DOHH2 (cell line): ENCODE measurements around the gene PDE8B.

Experiments used
- H3F3A ChIP-seq: fragments of 200-600 bp; sonication (generic), shearing (Covaris generic); 2 replicates; pipeline ENCODE4 v1.6.0; 2016; ENCODE audit warnings: antibody characterized with exemption, mild to moderate bottlenecking; ENCODE audit not compliant: control insufficient read depth, insufficient read depth
- H3K27ac ChIP-seq: fragments of 200-600 bp; sonication (generic); 2 replicates; pipeline ENCODE4 v1.5.1; 2014; ENCODE audit warnings: low read depth, mild to moderate bottlenecking, low read length, moderate library complexity
- H3K27me3 ChIP-seq: fragments of 200-600 bp; sonication (generic); 2 replicates; pipeline ENCODE4 v1.6.1; 2014; ENCODE audit warnings: mild to moderate bottlenecking, low read length, mixed read lengths; ENCODE audit not compliant: control insufficient read depth
- H3K36me3 ChIP-seq: fragments of 200-600 bp; sonication (generic); 2 replicates; pipeline ENCODE4 v1.6.1; 2014; ENCODE audit warnings: mild to moderate bottlenecking, low read length, moderate library complexity, mixed read lengths; ENCODE audit not compliant: control insufficient read depth
- H3K4me1 ChIP-seq: fragments of 200-600 bp; sonication (generic); 2 replicates; pipeline ENCODE4 v1.6.1; 2014; ENCODE audit warnings: mild to moderate bottlenecking, low read length, mixed read lengths; ENCODE audit not compliant: control insufficient read depth
- H3K4me2 ChIP-seq: fragments of 200-600 bp; sonication (generic); 2 replicates; pipeline ENCODE4 v1.6.0; 2014; ENCODE audit warnings: mild to moderate bottlenecking, low read length, moderate library complexity
- H3K4me3 ChIP-seq: fragments of 200-600 bp; sonication (generic); 2 replicates; pipeline ENCODE4 v1.5.1; 2014; ENCODE audit warnings: mild to moderate bottlenecking, low read length, mixed read lengths
- H3K79me2 ChIP-seq: fragments of 200-600 bp; sonication (generic); 2 replicates; pipeline ENCODE4 v1.6.1; 2014; ENCODE audit warnings: mild to moderate bottlenecking, low read length, mixed read lengths; ENCODE audit not compliant: control insufficient read depth
- H3K9me2 ChIP-seq: fragments of 200-600 bp; sonication (generic); replicated peaks from 2 replicates; pipeline ENCODE4 v1.6.1; 2014; ENCODE audit warnings: mild to moderate bottlenecking, low read length, mixed read lengths; ENCODE audit not compliant: control insufficient read depth
- H3K9me3 ChIP-seq: fragments of 200-600 bp; sonication (generic); 2 replicates; pipeline ENCODE4 v1.6.1; 2014; ENCODE audit warnings: antibody characterized with exemption, low read length, mixed read lengths; ENCODE audit not compliant: control insufficient read depth, insufficient read depth
- H4K20me1 ChIP-seq: fragments of 200-600 bp; sonication (generic); 2 replicates; pipeline ENCODE4 v1.6.0; 2014; ENCODE audit warnings: low read depth, mild to moderate bottlenecking, antibody characterized with exemption, low read length, moderate library complexity; ENCODE audit not compliant: control insufficient read depth, insufficient read depth
- EZH2phosphoT487 ChIP-seq: fragments of 200-600 bp; sonication (generic); IDR thresholded peaks from 2 replicates; pipeline ENCODE4 v1.6.1; 2017; ENCODE audit warnings: borderline replicate concordance, mild to moderate bottlenecking, antibody characterized with exemption, low read length, moderate library complexity, mixed read lengths
- TF ChIP-seq, protein P1 (sequence below): fragments of 200-600 bp; sonication (generic); IDR thresholded peaks from one replicate; pipeline ENCODE4 v1.5.1; 2014; ENCODE audit warnings: antibody characterized with exemption, mild to moderate bottlenecking, low read depth, low read length; ENCODE audit not compliant: poor library complexity, severe bottlenecking

PDE8B gene

GRCh38 chr5:77426670-77427069 is 216.2 kb downstream of the PDE8B start:
- TF ChIP-seq, protein P1, sequence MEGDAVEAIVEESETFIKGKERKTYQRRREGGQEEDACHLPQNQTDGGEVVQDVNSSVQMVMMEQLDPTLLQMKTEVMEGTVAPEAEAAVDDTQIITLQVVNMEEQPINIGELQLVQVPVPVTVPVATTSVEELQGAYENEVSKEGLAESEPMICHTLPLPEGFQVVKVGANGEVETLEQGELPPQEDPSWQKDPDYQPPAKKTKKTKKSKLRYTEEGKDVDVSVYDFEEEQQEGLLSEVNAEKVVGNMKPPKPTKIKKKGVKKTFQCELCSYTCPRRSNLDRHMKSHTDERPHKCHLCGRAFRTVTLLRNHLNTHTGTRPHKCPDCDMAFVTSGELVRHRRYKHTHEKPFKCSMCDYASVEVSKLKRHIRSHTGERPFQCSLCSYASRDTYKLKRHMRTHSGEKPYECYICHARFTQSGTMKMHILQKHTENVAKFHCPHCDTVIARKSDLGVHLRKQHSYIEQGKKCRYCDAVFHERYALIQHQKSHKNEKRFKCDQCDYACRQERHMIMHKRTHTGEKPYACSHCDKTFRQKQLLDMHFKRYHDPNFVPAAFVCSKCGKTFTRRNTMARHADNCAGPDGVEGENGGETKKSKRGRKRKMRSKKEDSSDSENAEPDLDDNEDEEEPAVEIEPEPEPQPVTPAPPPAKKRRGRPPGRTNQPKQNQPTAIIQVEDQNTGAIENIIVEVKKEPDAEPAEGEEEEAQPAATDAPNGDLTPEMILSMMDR = no peak
- no peak for TF ChIP-seq EZH2phosphoT487
- H3K27me3 ChIP-seq = no peaks in the 10 kb centered on the region
- H3K4me1 ChIP-seq = peaks cover 14% of the 10 kb centered on the region
- H3K79me2 ChIP-seq = no peaks in the 10 kb centered on the region
- no peak overlapping the region for H3K27ac ChIP-seq
- no peaks in the 10 kb centered on the region for H3F3A ChIP-seq
- no peak overlapping the region for H3K4me3 ChIP-seq
- no peak overlapping the region for H3K4me2 ChIP-seq
- no peaks in the 10 kb centered on the region for H3K9me2 ChIP-seq
- peaks cover 18% of the 10 kb centered on the region for H3K36me3 ChIP-seq
- no peaks in the 10 kb centered on the region for H3K9me3 ChIP-seq
- no peaks in the 10 kb centered on the region for H4K20me1 ChIP-seq

DNA sequence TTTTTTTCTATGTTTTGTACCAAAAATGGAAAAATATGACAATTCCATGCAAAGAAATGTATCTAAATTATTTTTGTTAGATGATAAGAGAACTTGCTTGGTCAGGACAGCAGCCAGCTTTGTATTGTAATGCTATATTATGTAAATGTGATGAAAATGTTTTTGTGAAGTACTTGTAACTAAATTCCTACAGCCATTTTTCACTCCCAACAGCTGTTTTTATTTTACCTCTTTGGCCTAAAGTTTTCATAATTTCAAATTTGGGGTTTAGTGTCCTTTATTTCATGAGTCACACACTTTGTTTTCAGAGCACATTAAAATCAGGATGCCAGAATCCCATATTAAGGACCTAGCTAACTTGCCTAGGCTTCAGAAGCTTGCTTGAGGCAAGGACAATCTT is 217.5 kb downstream of the PDE8B start:
- Histone ChIP-seq H3K27ac (no peak overlapping the region), H3F3A (no peaks in the 10 kb centered on the region), H3K4me2 (no peak overlapping the region), H3K9me2 (no peaks in the 10 kb centered on the region), H4K20me1 (no peaks in the 10 kb centered on the region), H3K4me1 (peaks cover 14% of the 10 kb centered on the region), H3K79me2 (no peaks in the 10 kb centered on the region), H3K9me3 (no peaks in the 10 kb centered on the region), H3K27me3 (no peaks in the 10 kb centered on the region), H3K36me3 (peaks cover 31% of the 10 kb centered on the region), H3K4me3 (no peak overlapping the region)
- TF ChIP-seq EZH2phosphoT487 = no peak
- TF ChIP-seq, protein P1 = no peak

DNA sequence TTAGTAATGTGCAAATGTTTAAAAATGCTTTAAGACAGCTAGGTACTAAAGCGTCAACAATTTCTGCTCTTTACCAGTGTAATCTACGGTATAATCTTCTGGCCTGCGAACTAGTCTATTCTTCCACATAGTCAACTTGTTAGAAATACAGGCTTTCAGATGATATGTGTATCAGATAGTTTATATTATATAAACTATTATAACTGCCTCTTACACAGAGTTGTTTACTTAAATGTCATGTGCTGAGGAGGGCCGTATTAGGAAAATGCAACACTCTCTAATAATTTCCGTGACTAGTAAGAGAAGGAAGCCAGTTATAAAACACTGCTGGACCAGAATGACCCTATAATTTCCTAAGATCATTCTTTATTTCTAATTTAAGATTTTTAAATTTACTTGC is 218.0 kb downstream of the PDE8B start:
- H3K9me2 ChIP-seq = no peaks in the 10 kb centered on the region
- peaks cover 10% of the 10 kb centered on the region for H3K4me1 ChIP-seq
- no peaks in the 10 kb centered on the region for H3K27me3 ChIP-seq
- no peak overlapping the region for H3K4me3 ChIP-seq
- TF ChIP-seq, protein P1 = no peak
- TF ChIP-seq EZH2phosphoT487 = no peak
- peaks cover 35% of the 10 kb centered on the region for H3K36me3 ChIP-seq
- no peaks in the 10 kb centered on the region for H3K79me2 ChIP-seq
- no peaks in the 10 kb centered on the region for H4K20me1 ChIP-seq
- H3F3A ChIP-seq = no peaks in the 10 kb centered on the region
- no peak overlapping the region for H3K4me2 ChIP-seq
- H3K9me3 ChIP-seq = no peaks in the 10 kb centered on the region
- H3K27ac ChIP-seq = no peak overlapping the region

- H3K36me3 ChIP-seq = peaks cover 48% of the 10 kb centered on the region
- H3K9me3 ChIP-seq = no peaks in the 10 kb centered on the region
- H4K20me1 ChIP-seq = no peaks in the 10 kb centered on the region
- H3K4me1 ChIP-seq = no peaks in the 10 kb centered on the region
- no peaks in the 10 kb centered on the region for H3K9me2 ChIP-seq
- no peak overlapping the region for H3K4me2 ChIP-seq
- H3K4me3 ChIP-seq = no peak overlapping the region
- no peaks in the 10 kb centered on the region for H3K27me3 ChIP-seq
- TF ChIP-seq, protein P1 = no peak
- TF ChIP-seq EZH2phosphoT487 = no peak
- H3K27ac ChIP-seq = no peak overlapping the region
- no peaks in the 10 kb centered on the region for H3F3A ChIP-seq
- H3K79me2 ChIP-seq = no peaks in the 10 kb centered on the region
Observed at GRCh38 chr5:77430726-77431125, 220.2 kb downstream of the PDE8B start.
